A673 (cell line): Measurements from ENCODE around the gene PRKCA. TPM values are rescaled to one million over a fixed set of nuclear protein-coding genes. Genes with fewer than 3 reads are reported as not detected.

Source experiments
- BruUV-seq: library from RNA; stranded (reverse); fragments of 400-500 nt; replicated peaks from 2 replicates; lab custom pipeline; 2021; lab: Mats Ljungman, UMichigan
- CTCF ChIA-PET: fragments of 300-600 bp; sonication (Branson Sonifier 250); formaldehyde crosslinking; loops from one replicate; lab custom pipeline; 2022; ENCODE audit warnings: antibody characterized with exemption; lab: Charles Lee
- POLR2A ChIA-PET: fragments of 300-600 bp; sonication (Branson Sonifier 250); formaldehyde crosslinking; loops from one replicate; lab custom pipeline; 2022; ENCODE audit warnings: antibody characterized with exemption; ENCODE audit not compliant: low non-redundant PET; lab: Charles Lee
- DNase-seq: peaks from one replicate; pipeline ENCODE4 v3.0.0-alpha.2; 2015; ENCODE audit warnings: low spot score
- H3K27ac ChIP-seq: fragments of 200-600 bp; sonication (generic); 2 replicates; pipeline ENCODE4 v1.5.1; 2016; ENCODE audit warnings: mixed run types, low read depth, mild to moderate bottlenecking, mixed read lengths, antibody characterized with exemption, low read length; ENCODE audit not compliant: poor library complexity, severe bottlenecking
- H3K27me3 ChIP-seq: fragments of 200-600 bp; sonication (generic); replicated peaks from 2 replicates; pipeline ENCODE4 v1.6.1; 2017; ENCODE audit warnings: mixed run types, low read depth, mild to moderate bottlenecking, mixed read lengths, antibody characterized with exemption, low read length; ENCODE audit not compliant: insufficient read depth, poor library complexity
- H3K36me3 ChIP-seq: fragments of 200-600 bp; sonication (generic); 2 replicates; pipeline ENCODE4 v1.6.1; 2016; ENCODE audit warnings: mixed run types, mild to moderate bottlenecking, mixed read lengths, antibody characterized with exemption, low read length; ENCODE audit not compliant: insufficient read depth, poor library complexity, severe bottlenecking
- H3K4me1 ChIP-seq: fragments of 200-600 bp; sonication (generic); 2 replicates; pipeline ENCODE4 v1.6.1; 2017; ENCODE audit warnings: mixed run types, mild to moderate bottlenecking, mixed read lengths, antibody characterized with exemption, low read length; ENCODE audit not compliant: insufficient read depth, poor library complexity, severe bottlenecking
- H3K4me3 ChIP-seq: fragments of 200-600 bp; sonication (generic); 2 replicates; pipeline ENCODE4 v1.5.1; 2016; ENCODE audit warnings: low read depth, mixed run types, mild to moderate bottlenecking, mixed read lengths, low read length; ENCODE audit not compliant: poor library complexity, severe bottlenecking
- H3K9me3 ChIP-seq: fragments of 200-600 bp; sonication (generic); 2 replicates; pipeline ENCODE4 v1.6.1; 2016; ENCODE audit warnings: mixed run types, low read depth, mild to moderate bottlenecking, mixed read lengths, antibody characterized with exemption, low read length; ENCODE audit not compliant: poor library complexity, severe bottlenecking
- CTCF ChIP-seq: fragments of 300-800, 200-600 bp; sonication (generic); conservative IDR thresholded peaks from 2 replicates; pipeline ENCODE4 v1.5.1; 2017; ENCODE audit warnings: low read depth, mild to moderate bottlenecking, antibody characterized with exemption, low read length, moderate library complexity, mixed read lengths
- EZH2 ChIP-seq: fragments of 200-600 bp; sonication (generic); IDR thresholded peaks from 2 replicates; pipeline ENCODE4 v1.6.1; 2017; ENCODE audit warnings: borderline replicate concordance, low read depth, mild to moderate bottlenecking, mixed read lengths, antibody characterized with exemption, low read length; ENCODE audit not compliant: poor library complexity, severe bottlenecking
- intact Hi-C: fragments of 100-400 bp; cut with micrococcal nuclease; formaldehyde crosslinking; loops from one replicate; pipeline ENCODE4 v1.10.0; 2022; ENCODE audit not compliant: unreplicated experiment
- total RNA-seq: library from RNA; stranded (reverse); gene quantifications from 2 replicates; pipeline ENCODE4 v1.2.3, GENCODE V29; 2021

Gene PRKCA
- total RNA-seq, 1 experiment from 2014 or later: 16.3 TPM

DNA sequence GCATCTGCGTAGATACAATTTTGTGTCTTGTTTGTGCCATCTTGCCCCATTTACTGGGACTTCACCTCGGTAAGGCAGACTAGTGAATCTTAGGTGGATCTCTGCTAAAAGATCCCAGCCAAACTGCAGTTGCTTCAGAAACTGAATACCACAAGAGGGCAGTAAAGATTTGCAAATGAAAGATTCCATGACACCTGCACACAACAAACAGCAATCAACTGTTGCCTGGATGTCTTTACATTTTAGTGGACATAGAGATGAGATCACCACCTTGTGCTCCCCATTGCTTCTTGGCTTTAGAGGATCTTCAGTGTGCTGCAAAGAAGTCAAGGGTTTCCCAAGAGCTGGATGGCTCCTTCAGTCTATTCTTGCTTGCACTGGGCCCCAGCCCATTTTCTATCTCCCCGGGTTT is 413.3 kb downstream of the PRKCA start:
- intact Hi-C loops: loop anchor here (1.0 kb wide), 1 partner anchor 191 kb away; no protein-coding TSS in a partner anchor
- peak; percentile 79 for DNase-seq
- no peaks in the 10 kb centered on the region for H3K9me3 ChIP-seq
- ChIA-PET CTCF (no interaction called here), POLR2A (no interaction called here)
- no peaks in the 10 kb centered on the region for H3K27me3 ChIP-seq
- H3K36me3 ChIP-seq: no peaks in the 10 kb centered on the region
- H3K4me3 ChIP-seq: no peak overlapping the region
- BruUV-seq: no TSS peak
- no peak overlapping the region for H3K27ac ChIP-seq
- H3K4me1 ChIP-seq: peaks cover 13% of the 10 kb centered on the region
- TF ChIP-seq CTCF (peak; percentile 89), EZH2 (no peak)

- Histone ChIP-seq H3K4me3 (no peak overlapping the region), H3K36me3 (no peaks in the 10 kb centered on the region), H3K4me1 (peaks cover 13% of the 10 kb centered on the region), H3K27me3 (no peaks in the 10 kb centered on the region), H3K27ac (no peak overlapping the region), H3K9me3 (no peaks in the 10 kb centered on the region)
- no TSS peak for BruUV-seq
- intact Hi-C loops: no loop called here
- POLR2A ChIA-PET: no interaction called here
- TF ChIP-seq EZH2: no peak
- TF ChIP-seq CTCF: no peak
- DNase-seq: peak; percentile 76
- CTCF ChIA-PET: no interaction called here
These were observed 414.0 kb downstream of the PRKCA start for GRCh38 chr17:66716236-66717026.

DNA sequence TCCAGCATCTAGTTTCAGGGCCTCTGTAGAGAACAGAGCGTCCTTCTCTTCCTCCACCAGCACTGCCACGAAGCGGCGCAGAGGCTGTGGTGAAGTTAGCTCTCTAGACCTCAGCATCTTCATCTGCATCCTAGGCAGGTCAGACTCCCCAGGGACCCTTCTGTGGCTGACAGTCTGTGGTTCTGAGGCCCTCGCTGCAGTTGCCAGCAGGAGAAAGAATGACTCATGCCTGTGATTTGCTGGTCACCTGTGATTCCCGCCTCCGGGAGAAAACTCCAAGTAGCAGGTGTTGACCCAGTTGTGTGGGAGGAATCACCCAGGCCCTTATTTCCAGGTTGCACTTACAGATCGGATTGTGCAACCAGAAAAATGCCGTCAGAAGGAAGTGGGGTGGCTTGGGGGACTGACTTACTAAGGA is 415.2 kb downstream of the PRKCA start:
- Histone ChIP-seq H3K27me3 (no peaks in the 10 kb centered on the region), H3K27ac (no peak overlapping the region), H3K36me3 (no peaks in the 10 kb centered on the region), H3K4me1 (peaks cover 13% of the 10 kb centered on the region), H3K4me3 (no peak overlapping the region), H3K9me3 (no peaks in the 10 kb centered on the region)
- ChIA-PET CTCF (no interaction called here), POLR2A (no interaction called here)
- DNase-seq: no peak
- TF ChIP-seq CTCF (no peak), EZH2 (no peak)
- BruUV-seq: no TSS peak
- intact Hi-C loops: no loop called here
